Neural cell (in vitro differentiated cells): Measurements from ENCODE around the gene FBXO30. TPM values are rescaled to one million over a fixed set of nuclear protein-coding genes. Genes with fewer than 3 reads are reported as not detected.

Experiments used
- H2AFZ ChIP-seq: fragments of 200-600, 300-800 bp; sonication (generic), shearing (Covaris generic); 2 replicates; pipeline ENCODE4 v1.6.0; 2014; ENCODE audit warnings: low read depth, mild to moderate bottlenecking, antibody characterized with exemption, low read length, moderate library complexity
- H3F3A ChIP-seq: fragments of 200-600 bp; shearing (Covaris generic); 2 replicates; pipeline ENCODE4 v1.6.1; 2016; ENCODE audit warnings: mild to moderate bottlenecking, moderate library complexity, mixed read lengths, antibody characterized with exemption, low read length; ENCODE audit not compliant: insufficient read depth, poor library complexity, severe bottlenecking
- H3K27ac ChIP-seq: fragments of 200-600, 300-800 bp; sonication (generic), shearing (Covaris generic); 2 replicates; pipeline ENCODE4 v1.5.1; 2014; ENCODE audit warnings: mild to moderate bottlenecking, low read length, moderate library complexity
- H3K27me3 ChIP-seq: fragments of 300-800, 200-600 bp; sonication (generic), shearing (Covaris generic); 2 replicates; pipeline ENCODE4 v1.6.0; 2014; ENCODE audit warnings: mild to moderate bottlenecking, low read depth, low read length, moderate library complexity; ENCODE audit not compliant: insufficient read depth
- H3K36me3 ChIP-seq: fragments of 300-800, 200-600 bp; sonication (generic), shearing (Covaris generic); 2 replicates; pipeline ENCODE4 v1.5.1; 2014; ENCODE audit warnings: mild to moderate bottlenecking, antibody characterized with exemption, low read length, moderate library complexity; ENCODE audit not compliant: insufficient read depth
- H3K4me2 ChIP-seq: fragments of 300-800, 200-600 bp; sonication (generic), shearing (Covaris generic); 2 replicates; pipeline ENCODE4 v1.6.0; 2014; ENCODE audit warnings: mild to moderate bottlenecking, low read length
- H3K4me3 ChIP-seq: fragments of 300-800, 200-600 bp; sonication (generic), shearing (Covaris generic); 2 replicates; pipeline ENCODE4 v1.5.1; 2014; ENCODE audit warnings: mild to moderate bottlenecking, low read length, moderate library complexity
- H3K79me2 ChIP-seq: fragments of 200-600 bp; shearing (Covaris generic); replicated peaks from 2 replicates; pipeline ENCODE4 v1.6.0; 2014; ENCODE audit warnings: mild to moderate bottlenecking, low read length, moderate library complexity; ENCODE audit not compliant: insufficient read depth
- H3K9ac ChIP-seq: fragments of 300-800, 200-600 bp; sonication (generic), shearing (Covaris generic); 2 replicates; pipeline ENCODE4 v1.6.1; 2016; ENCODE audit warnings: mild to moderate bottlenecking, low read length, mixed read lengths
- H3K9me2 ChIP-seq: fragments of 200-600 bp; shearing (Covaris generic); 2 replicates; pipeline ENCODE4 v1.6.1; 2016; ENCODE audit warnings: mild to moderate bottlenecking, low read length, mixed read lengths; ENCODE audit not compliant: insufficient read depth
- H3K9me3 ChIP-seq: fragments of 200-600, 300-800 bp; sonication (generic), shearing (Covaris generic); 2 replicates; pipeline ENCODE4 v1.6.1; 2016; ENCODE audit warnings: mild to moderate bottlenecking, mixed run types, low read length, moderate library complexity, mixed read lengths
- H4K20me1 ChIP-seq: fragments of 200-600 bp; shearing (Covaris generic); 2 replicates; pipeline ENCODE4 v1.6.1; 2016; ENCODE audit warnings: mild to moderate bottlenecking, mixed run types; ENCODE audit not compliant: insufficient read depth
- CTCF ChIP-seq: fragments of 450-650 bp; IDR thresholded peaks from 2 replicates; pipeline ENCODE4 v1.5.1; 2014; ENCODE audit warnings: antibody characterized with exemption, mild to moderate bottlenecking, moderate library complexity; ENCODE audit not compliant: poor library complexity, severe bottlenecking
- EP300 ChIP-seq: fragments of 450-650 bp; conservative IDR thresholded peaks from 2 replicates; pipeline ENCODE4 v1.6.1; 2014; ENCODE audit warnings: antibody characterized with exemption, mild to moderate bottlenecking, moderate library complexity; ENCODE audit not compliant: poor library complexity, severe bottlenecking
- EZH2 ChIP-seq: fragments of 200-600, 300-800 bp; shearing (Covaris generic), sonication (generic); IDR thresholded peaks from 2 replicates; pipeline ENCODE4 v1.6.1; 2014; ENCODE audit warnings: antibody characterized with exemption, low read length, borderline replicate concordance, mild to moderate bottlenecking; ENCODE audit not compliant: insufficient read depth, poor library complexity, severe bottlenecking
- MXI1 ChIP-seq: fragments of 450-650 bp; conservative IDR thresholded peaks from 2 replicates; pipeline ENCODE4 v1.6.1; 2014; ENCODE audit warnings: antibody characterized with exemption, mild to moderate bottlenecking; ENCODE audit not compliant: poor library complexity, severe bottlenecking
- POLR2AphosphoS5 ChIP-seq: IDR thresholded peaks from 2 replicates; pipeline ENCODE4 v1.6.1; 2012
- RAD21 ChIP-seq: fragments of 450-650 bp; conservative IDR thresholded peaks from 2 replicates; pipeline ENCODE4 v1.6.1; 2014; ENCODE audit warnings: antibody characterized with exemption, mild to moderate bottlenecking, moderate library complexity
- REST ChIP-seq: IDR thresholded peaks from 2 replicates; pipeline ENCODE4 v1.6.1; 2012; ENCODE audit warnings: borderline replicate concordance
- SMC3 ChIP-seq: fragments of 450-650 bp; conservative IDR thresholded peaks from 2 replicates; pipeline ENCODE4 v1.6.1; 2014; ENCODE audit warnings: antibody characterized with exemption, mild to moderate bottlenecking, moderate library complexity; ENCODE audit not compliant: poor library complexity
- TAF1 ChIP-seq: IDR thresholded peaks from 2 replicates; pipeline ENCODE4 v1.6.1; 2012; ENCODE audit warnings: low read depth
- polyA plus RNA-seq: library from polyadenylated mRNA; depleted of rRNA; stranded (reverse); fragments of >200 nt; gene quantifications from 2 replicates; pipeline ENCODE4 v1.2.3, GENCODE V29; 2014

FBXO30 gene
- polyA plus RNA-seq, 1 donor from 2014 or later, result 14.0 TPM

GRCh38 chr6:145819994-145820393 is 5.4 kb upstream of the FBXO30 start:
- Histone ChIP-seq H4K20me1 (no peaks in the 10 kb centered on the region), H3K79me2 (no peaks in the 10 kb centered on the region), H3K9me3 (no peaks in the 10 kb centered on the region), H3K4me3 (no peak overlapping the region), H3K36me3 (no peaks in the 10 kb centered on the region), H3K27me3 (no peaks in the 10 kb centered on the region), H3K27ac (no peak overlapping the region), H2AFZ (no peak overlapping the region), H3K4me2 (no peak overlapping the region), H3K9ac (no peak overlapping the region), H3F3A (no peaks in the 10 kb centered on the region), H3K9me2 (no peaks in the 10 kb centered on the region)
- TF ChIP-seq RAD21 (no peak), POLR2AphosphoS5 (no peak), EZH2 (no peak), EP300 (no peak), MXI1 (no peak), SMC3 (no peak), REST (no peak), TAF1 (no peak), CTCF (no peak)

DNA sequence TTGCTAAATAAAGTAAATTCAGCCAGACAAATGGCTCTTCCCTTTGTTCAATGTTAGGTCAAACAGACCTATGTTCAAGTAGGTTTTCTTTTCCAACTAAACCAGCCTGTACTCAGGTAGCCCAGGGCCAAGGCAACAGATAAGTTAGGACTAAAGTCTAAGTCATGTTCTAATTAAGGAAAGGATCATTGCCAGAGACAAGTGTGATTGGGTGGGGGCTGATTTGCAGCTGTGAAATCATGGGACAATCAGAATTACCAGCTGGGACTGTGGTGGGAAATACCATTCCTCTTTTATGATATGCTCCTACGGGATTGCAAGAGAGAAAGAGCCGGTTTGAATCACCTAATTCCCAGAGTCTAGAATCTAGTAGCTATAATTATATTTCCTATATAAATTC is 4.2 kb upstream of the FBXO30 start:
- Histone ChIP-seq H3K9me3 (no peaks in the 10 kb centered on the region), H3K79me2 (peaks cover 4% of the 10 kb centered on the region), H3K4me2 (no peak overlapping the region), H3K9ac (no peak overlapping the region), H3K36me3 (no peaks in the 10 kb centered on the region), H3K27ac (no peak overlapping the region), H3K27me3 (no peaks in the 10 kb centered on the region), H4K20me1 (no peaks in the 10 kb centered on the region), H2AFZ (no peak overlapping the region), H3K9me2 (no peaks in the 10 kb centered on the region), H3F3A (peaks cover under 1% of the 10 kb centered on the region), H3K4me3 (no peak overlapping the region)
- TF ChIP-seq RAD21, result no peak
- TF ChIP-seq SMC3, result no peak
- TF ChIP-seq EP300, result no peak
- TF ChIP-seq MXI1, result no peak
- no peak for TF ChIP-seq REST
